Measurements from ENCODE around the gene MSH6. TPM values are rescaled to one million over a fixed set of nuclear protein-coding genes. Genes with fewer than 3 reads are reported as not detected.
A peak's percentile ranks its signal among the peaks of the same experiment; 100 is the strongest.

Gene MSH6
- total RNA-seq, 1 experiment from 2014 or later: 108 TPM

DNA sequence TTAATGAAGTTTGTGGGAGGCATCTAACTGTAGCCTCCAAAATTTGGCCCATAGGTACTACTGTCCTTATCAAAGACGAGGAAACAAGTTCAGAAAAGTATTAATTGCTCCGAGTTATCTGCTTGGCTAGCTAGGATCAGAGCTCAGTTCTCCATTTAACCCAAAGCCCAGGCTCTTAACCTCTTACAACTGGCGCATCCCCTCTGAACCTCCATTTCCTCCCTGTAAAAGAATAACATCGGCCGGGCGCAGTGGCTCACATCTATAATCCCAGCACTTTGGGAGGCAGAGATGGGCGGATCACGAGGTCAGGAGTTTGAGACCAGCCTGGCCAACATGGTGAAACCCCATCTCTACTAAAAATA is 3.5 kb upstream of the MSH6 start:
- POLR2A ChIA-PET: no interaction called here
- Histone ChIP-seq H3K4me1 (peaks cover 13% of the 10 kb centered on the region), H3K9me3 (no peaks in the 10 kb centered on the region), H3K36me3 (ENCODE audit: control insufficient read depth, insufficient read depth, low read length) (no peaks in the 10 kb centered on the region), H3K4me3 (ENCODE audit: low read depth, low read length) (no peak overlapping the region), H3K27me3 (replicated peaks; ENCODE audit: control insufficient read depth, insufficient read depth, low read length) (no peaks in the 10 kb centered on the region)
- CTCF ChIA-PET: no interaction called here
- Mint-ChIP-seq H3K4me3 (ENCODE audit: unreplicated experiment) (no peak overlapping the region), H3K4me1 (ENCODE audit: low read depth, unreplicated experiment) (no peaks in the 10 kb centered on the region), H3K36me3 (ENCODE audit: insufficient read depth, unreplicated experiment) (peaks cover 15% of the 10 kb centered on the region), H3K27ac (ENCODE audit: unreplicated experiment) (no peak overlapping the region), H3K27me3 (ENCODE audit: insufficient read depth, unreplicated experiment) (no peaks in the 10 kb centered on the region), H3K9me3 (ENCODE audit: unreplicated experiment) (no peaks in the 10 kb centered on the region)
- no TSS peak for BruUV-seq (replicated peaks)
- intact Hi-C loops (cut with micrococcal nuclease; ENCODE audit: unreplicated experiment): no loop called here
- DNase-seq: no peak
- TF ChIP-seq, protein P1, sequence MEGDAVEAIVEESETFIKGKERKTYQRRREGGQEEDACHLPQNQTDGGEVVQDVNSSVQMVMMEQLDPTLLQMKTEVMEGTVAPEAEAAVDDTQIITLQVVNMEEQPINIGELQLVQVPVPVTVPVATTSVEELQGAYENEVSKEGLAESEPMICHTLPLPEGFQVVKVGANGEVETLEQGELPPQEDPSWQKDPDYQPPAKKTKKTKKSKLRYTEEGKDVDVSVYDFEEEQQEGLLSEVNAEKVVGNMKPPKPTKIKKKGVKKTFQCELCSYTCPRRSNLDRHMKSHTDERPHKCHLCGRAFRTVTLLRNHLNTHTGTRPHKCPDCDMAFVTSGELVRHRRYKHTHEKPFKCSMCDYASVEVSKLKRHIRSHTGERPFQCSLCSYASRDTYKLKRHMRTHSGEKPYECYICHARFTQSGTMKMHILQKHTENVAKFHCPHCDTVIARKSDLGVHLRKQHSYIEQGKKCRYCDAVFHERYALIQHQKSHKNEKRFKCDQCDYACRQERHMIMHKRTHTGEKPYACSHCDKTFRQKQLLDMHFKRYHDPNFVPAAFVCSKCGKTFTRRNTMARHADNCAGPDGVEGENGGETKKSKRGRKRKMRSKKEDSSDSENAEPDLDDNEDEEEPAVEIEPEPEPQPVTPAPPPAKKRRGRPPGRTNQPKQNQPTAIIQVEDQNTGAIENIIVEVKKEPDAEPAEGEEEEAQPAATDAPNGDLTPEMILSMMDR (IDR thresholded peaks at IDR 0.05; ENCODE audit: insufficient read depth in 1 of 2, low read depth in 1 of 2, low read length in 1 of 2, severe bottlenecking in 1 of 2, unreplicated experiment in 1 of 2): no peak

DNA sequence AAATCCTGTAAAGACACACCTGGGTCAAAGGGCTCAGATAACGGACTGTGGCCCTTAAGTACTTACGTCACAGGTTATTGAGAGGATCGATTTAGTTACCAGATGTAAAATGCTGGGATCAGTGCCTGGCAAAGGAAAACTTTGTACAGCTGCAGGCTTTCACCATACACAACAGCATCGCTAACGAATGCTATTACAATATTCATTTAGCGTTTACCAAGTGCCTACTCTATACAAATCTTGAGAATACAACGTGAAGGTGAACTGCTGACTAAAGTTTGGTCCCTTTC is 619 bp upstream of the MSH6 start:
- Histone ChIP-seq H3K36me3 (ENCODE audit: control insufficient read depth, insufficient read depth, low read length) (no peaks in the 10 kb centered on the region; the same call in 1 of the 2 replicates), H3K4me1 (peaks cover 4% of the 10 kb centered on the region), H3K9me3 (no peaks in the 10 kb centered on the region), H3K27me3 (replicated peaks; ENCODE audit: control insufficient read depth, insufficient read depth, low read length) (no peaks in the 10 kb centered on the region), H3K4me3 (ENCODE audit: low read depth, low read length) (peak overlapping the region; percentile 75)
- TSS peak; percentile 90 for BruUV-seq (replicated peaks)
- peaks cover 7% of the 10 kb centered on the region for H3K4me1 Mint-ChIP-seq (ENCODE audit: low read depth, unreplicated experiment)
- CTCF ChIA-PET: interaction anchor here (3.0 kb wide), 1 partner anchor 15 kb away, joined by 11 read pairs; no protein-coding TSS in a partner anchor
- H3K27me3 Mint-ChIP-seq (ENCODE audit: insufficient read depth, unreplicated experiment): no peaks in the 10 kb centered on the region
- peaks cover 40% of the 10 kb centered on the region for H3K36me3 Mint-ChIP-seq (ENCODE audit: insufficient read depth, unreplicated experiment)
- H3K9me3 Mint-ChIP-seq (ENCODE audit: unreplicated experiment): no peaks in the 10 kb centered on the region
- POLR2A ChIA-PET: interaction anchor here (0.6 to 1.3 kb wide), 5 partner anchors 15 to 322 kb away, joined by 3 to 4 read pairs (median 3); no protein-coding TSS in a partner anchor
- DNase-seq: peak in 1 of 2 experiments; percentile 25
- peak overlapping the region; percentile 99 for H3K27ac Mint-ChIP-seq (ENCODE audit: unreplicated experiment)
- peak overlapping the region; percentile 98 for H3K4me3 Mint-ChIP-seq (ENCODE audit: unreplicated experiment)
- TF ChIP-seq, protein P1 (IDR thresholded peaks at IDR 0.05; ENCODE audit: insufficient read depth in 1 of 2, low read depth in 1 of 2, low read length in 1 of 2, severe bottlenecking in 1 of 2, unreplicated experiment in 1 of 2): no peak
- intact Hi-C loops (cut with micrococcal nuclease; ENCODE audit: unreplicated experiment): loop anchor here (5.0 to 10.0 kb wide), 2 partner anchors 125 to 322 kb away; partner anchors contain the start of gene FBXO11

DNA sequence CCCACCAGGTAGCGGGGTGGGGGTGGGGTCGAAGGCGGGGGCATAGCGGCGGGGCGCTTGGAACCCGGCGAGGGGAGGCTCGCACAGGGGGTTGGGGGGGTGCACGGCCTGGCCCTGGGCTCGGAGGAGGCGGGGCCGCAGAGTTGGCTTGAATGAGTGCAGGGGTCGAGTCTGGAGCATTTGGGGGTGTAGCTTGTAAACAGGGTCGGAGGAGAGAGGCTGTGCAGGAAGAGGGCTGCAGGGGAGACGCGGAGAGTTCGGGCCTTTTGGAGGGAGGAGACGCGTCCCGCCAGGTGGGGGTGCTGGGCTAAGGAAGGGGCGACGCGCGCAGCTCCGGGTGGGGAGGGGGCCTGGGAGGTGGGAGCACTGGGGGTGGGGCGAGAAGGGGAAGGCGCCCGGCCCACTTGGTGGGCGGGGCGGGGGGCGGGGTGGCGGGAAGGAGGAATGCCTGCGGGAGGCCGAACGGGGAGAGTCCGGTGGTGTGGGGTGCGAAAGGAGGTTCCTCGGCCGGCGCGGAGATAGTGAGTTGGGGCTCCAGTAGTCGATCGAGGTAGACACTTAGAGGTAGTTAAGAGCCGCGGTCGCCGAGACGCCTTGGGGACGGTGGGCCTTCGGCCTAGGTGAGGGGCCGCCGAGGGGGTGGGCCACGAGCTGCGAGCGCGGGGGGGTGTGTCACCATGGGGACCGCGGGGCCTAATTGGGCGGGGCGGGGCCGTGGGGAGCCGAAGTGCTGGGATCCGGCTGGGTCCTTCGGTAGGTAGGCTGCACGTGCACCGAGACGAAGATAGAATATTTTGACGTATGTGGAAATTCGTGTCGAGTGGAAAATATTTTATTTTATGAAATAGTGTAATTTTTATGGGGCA is 774 bp downstream of the MSH6 start:
- Mint-ChIP-seq H3K9me3 (ENCODE audit: unreplicated experiment) (no peaks in the 10 kb centered on the region), H3K27ac (ENCODE audit: unreplicated experiment) (peak overlapping the region; percentile 99), H3K36me3 (ENCODE audit: insufficient read depth, unreplicated experiment) (peaks cover 40% of the 10 kb centered on the region), H3K4me3 (ENCODE audit: unreplicated experiment) (peak overlapping the region; percentile 98), H3K27me3 (ENCODE audit: insufficient read depth, unreplicated experiment) (no peaks in the 10 kb centered on the region), H3K4me1 (ENCODE audit: low read depth, unreplicated experiment) (peaks cover 7% of the 10 kb centered on the region)
- Histone ChIP-seq H3K4me3 (ENCODE audit: low read depth, low read length) (peak overlapping the region; percentile 75), H3K36me3 (ENCODE audit: control insufficient read depth, insufficient read depth, low read length) (no peaks in the 10 kb centered on the region; the same call in 1 of the 2 replicates), H3K9me3 (no peaks in the 10 kb centered on the region), H3K4me1 (peaks cover 4% of the 10 kb centered on the region; the same call in 1 of the 2 replicates), H3K27me3 (replicated peaks; ENCODE audit: control insufficient read depth, insufficient read depth, low read length) (no peaks in the 10 kb centered on the region)
- intact Hi-C loops (cut with micrococcal nuclease; ENCODE audit: unreplicated experiment): loop anchor here (5.0 to 10.0 kb wide), 2 partner anchors 124 to 321 kb away; partner anchors contain the start of gene FBXO11
- BruUV-seq (replicated peaks): no TSS peak
- POLR2A ChIA-PET: interaction anchor here (0.6 to 1.3 kb wide), 4 partner anchors 23 to 374 kb away, joined by 3 to 5 read pairs (median 4); no protein-coding TSS in a partner anchor
- CTCF ChIA-PET: interaction anchor here (0.6 to 3.0 kb wide), 5 partner anchors 16 to 1487 kb away, joined by 3 to 11 read pairs (median 3); no protein-coding TSS in a partner anchor
- TF ChIP-seq, protein P1 (IDR thresholded peaks at IDR 0.05; ENCODE audit: insufficient read depth in 1 of 2, low read depth in 1 of 2, low read length in 1 of 2, severe bottlenecking in 1 of 2, unreplicated experiment in 1 of 2): no peak
- DNase-seq: peak; percentile 89 to 90
